Sigmoid colon (tissue), 7 donors: ENCODE results near the gene SIVA1. TPM values are rescaled to one million over a fixed set of nuclear protein-coding genes. Genes with fewer than 3 reads are reported as not detected.

ENCODE experiments used
- DNase-seq: peaks from one replicate; pipeline ENCODE4 v3.0.0-alpha.2; 2019
- H3K27ac ChIP-seq, 4 donors: fragments of 200-600 bp; sonication (generic); one replicate each; pipeline ENCODE4 v1.5.1; 2016 to 2019; ENCODE audit warnings: mild to moderate bottlenecking in 1 of 4
- H3K27me3 ChIP-seq, 3 donors: fragments of 200-600 bp; sonication (generic); one replicate each; pipeline ENCODE4 v1.5.1; 2019; ENCODE audit warnings: mild to moderate bottlenecking in 1 of 3
- H3K36me3 ChIP-seq, 4 donors: fragments of 200-600 bp; sonication (generic); one replicate each; pipeline ENCODE4 v1.5.1; 2016 to 2019
- H3K4me1 ChIP-seq, 4 donors: fragments of 200-600 bp; sonication (generic); one replicate each; pipeline ENCODE4 v1.5.1; 2017 to 2019
- H3K4me3 ChIP-seq, 4 donors: fragments of 200-600 bp; sonication (generic); one replicate each; pipeline ENCODE4 v1.5.1; 2017 to 2019; ENCODE audit warnings: mild to moderate bottlenecking in 2 of 4, moderate library complexity in 1 of 4
- H3K9me3 ChIP-seq, 4 donors: fragments of 200-600 bp in 3 of 4; sonication (generic) in 3 of 4; one replicate each; pipeline versions ENCODE4 v1.5.1 to v1.6.1; 2013 to 2019
- EP300 ChIP-seq, 4 donors: sonication (generic); formaldehyde crosslinking; IDR thresholded peaks; one replicate each; pipeline ENCODE4 v1.6.1; 2017; ENCODE audit warnings: antibody characterized with exemption in 4 of 4
- POLR2A ChIP-seq, 2 donors: fragments of 450-650 bp; IDR thresholded peaks; one replicate each; pipeline ENCODE4 v1.6.1; 2016; ENCODE audit warnings: antibody characterized with exemption in 2 of 2, mild to moderate bottlenecking in 2 of 2, moderate library complexity in 2 of 2
- POLR2AphosphoS5 ChIP-seq, 4 donors: sonication (generic); formaldehyde crosslinking; IDR thresholded peaks; one replicate each; pipeline ENCODE4 v1.6.1; 2017; ENCODE audit warnings: antibody characterized with exemption in 4 of 4
- WGBS, 2 donors: extraction: QIAGEN DNeasy Blood & Tissue Kit; methylation state at CpG; one replicate each; pipeline ENCODE4 v1.1.7; 2013; 5-methylcytosine and 5-hydroxymethylcytosine counted together
- intact Hi-C: fragments of 100-400 bp; cut with DNase I; formaldehyde crosslinking; loops from one replicate; pipeline ENCODE4 v1.15.1; 2023
- polyA plus RNA-seq, 3 donors: library from polyadenylated mRNA; stranded (reverse); fragments of 200-250 nt; gene quantifications; one replicate each; pipeline ENCODE4 v1.2.3, GENCODE V29; 2013
- total RNA-seq, 4 donors: library from RNA; depleted of rRNA; stranded (reverse); fragments of >200 nt; gene quantifications; one replicate each; pipeline ENCODE4 v1.1.0, GENCODE V29; 2016
- TF ChIP-seq, protein P1 (sequence below), 4 experiments: fragments of 450-650 bp in 3 of 4; fragments of 200-600 bp in 1 of 4; IDR thresholded peaks; one replicate each; pipeline ENCODE4 v1.5.1; 2016 to 2019; ENCODE audit warnings: antibody characterized with exemption in 4 of 4, mild to moderate bottlenecking in 3 of 4, moderate library complexity in 2 of 4
- donor health status: healthy with polysubstance abuse.
- donor health status: Bipolar disorder and iron deficiency.
- donor health status: healthy.

The SIVA1 gene
- total and polyA plus RNA-seq, 7 donors = 124 to 512 (median 235) TPM

DNA sequence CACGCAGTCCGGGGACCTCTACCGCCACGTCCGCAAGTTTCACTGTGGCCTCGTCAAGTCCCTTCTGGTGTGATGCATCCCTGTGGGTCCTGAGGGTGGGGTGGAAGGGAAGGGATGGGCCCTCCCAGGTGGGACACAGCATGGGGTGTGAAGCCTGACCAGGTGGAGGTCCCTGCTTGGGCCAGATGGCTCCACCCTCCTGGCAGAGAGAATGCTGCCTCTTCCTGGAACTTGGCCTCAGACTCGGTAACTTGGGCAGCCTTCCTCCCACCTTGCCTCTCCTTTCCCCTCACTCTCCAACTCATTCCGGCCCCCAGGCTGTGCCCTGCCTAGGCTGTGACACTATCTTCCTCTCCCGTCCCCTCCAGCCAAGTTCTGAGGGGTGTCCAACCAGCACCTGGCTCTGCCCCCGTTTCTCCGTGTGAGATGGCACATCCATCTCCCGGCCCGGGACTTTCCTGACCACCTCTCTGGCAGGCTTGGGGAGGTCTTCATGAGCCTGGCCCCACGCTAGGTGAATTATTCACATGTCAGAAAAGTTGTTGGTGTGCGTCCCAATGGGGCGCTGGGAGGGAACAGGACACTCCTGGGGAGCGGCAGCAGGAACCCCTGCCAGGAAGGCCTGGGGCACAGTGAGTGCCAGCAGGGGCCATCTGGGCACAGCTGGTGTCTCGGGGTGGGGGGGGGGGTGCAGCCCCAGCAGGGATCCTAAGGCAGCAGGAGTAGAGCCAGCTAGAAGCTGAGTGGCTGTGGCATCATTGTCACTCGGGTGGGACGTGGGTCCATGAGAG lies 49.6 kb downstream of the SIVA1 start:
- no peaks in the 10 kb centered on the region for H3K36me3 ChIP-seq
- no peak for TF ChIP-seq POLR2AphosphoS5 (IDR thresholded peaks at IDR 0.05)
- no peak for TF ChIP-seq POLR2A (IDR thresholded peaks at IDR 0.05)
- TF ChIP-seq, protein P1, sequence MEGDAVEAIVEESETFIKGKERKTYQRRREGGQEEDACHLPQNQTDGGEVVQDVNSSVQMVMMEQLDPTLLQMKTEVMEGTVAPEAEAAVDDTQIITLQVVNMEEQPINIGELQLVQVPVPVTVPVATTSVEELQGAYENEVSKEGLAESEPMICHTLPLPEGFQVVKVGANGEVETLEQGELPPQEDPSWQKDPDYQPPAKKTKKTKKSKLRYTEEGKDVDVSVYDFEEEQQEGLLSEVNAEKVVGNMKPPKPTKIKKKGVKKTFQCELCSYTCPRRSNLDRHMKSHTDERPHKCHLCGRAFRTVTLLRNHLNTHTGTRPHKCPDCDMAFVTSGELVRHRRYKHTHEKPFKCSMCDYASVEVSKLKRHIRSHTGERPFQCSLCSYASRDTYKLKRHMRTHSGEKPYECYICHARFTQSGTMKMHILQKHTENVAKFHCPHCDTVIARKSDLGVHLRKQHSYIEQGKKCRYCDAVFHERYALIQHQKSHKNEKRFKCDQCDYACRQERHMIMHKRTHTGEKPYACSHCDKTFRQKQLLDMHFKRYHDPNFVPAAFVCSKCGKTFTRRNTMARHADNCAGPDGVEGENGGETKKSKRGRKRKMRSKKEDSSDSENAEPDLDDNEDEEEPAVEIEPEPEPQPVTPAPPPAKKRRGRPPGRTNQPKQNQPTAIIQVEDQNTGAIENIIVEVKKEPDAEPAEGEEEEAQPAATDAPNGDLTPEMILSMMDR (IDR thresholded peaks at IDR 0.05) = no peak
- TF ChIP-seq EP300 (IDR thresholded peaks at IDR 0.05) = no peak
- H3K9me3 ChIP-seq = no peaks in the 10 kb centered on the region
- peaks cover 0 to 62% (median 43%) of the 10 kb centered on the region in 4 donors for H3K4me1 ChIP-seq
- no peak overlapping the region for H3K4me3 ChIP-seq
- intact Hi-C loops = no loop called here
- no peak for DNase-seq
- H3K27me3 ChIP-seq = no peaks in the 10 kb centered on the region
- 92% methylated on average over 20 of the region's 20 CpGs for WGBS, 2 donors
- peak overlapping the region in 1 of 4 donors; percentile 7 for H3K27ac ChIP-seq

DNA sequence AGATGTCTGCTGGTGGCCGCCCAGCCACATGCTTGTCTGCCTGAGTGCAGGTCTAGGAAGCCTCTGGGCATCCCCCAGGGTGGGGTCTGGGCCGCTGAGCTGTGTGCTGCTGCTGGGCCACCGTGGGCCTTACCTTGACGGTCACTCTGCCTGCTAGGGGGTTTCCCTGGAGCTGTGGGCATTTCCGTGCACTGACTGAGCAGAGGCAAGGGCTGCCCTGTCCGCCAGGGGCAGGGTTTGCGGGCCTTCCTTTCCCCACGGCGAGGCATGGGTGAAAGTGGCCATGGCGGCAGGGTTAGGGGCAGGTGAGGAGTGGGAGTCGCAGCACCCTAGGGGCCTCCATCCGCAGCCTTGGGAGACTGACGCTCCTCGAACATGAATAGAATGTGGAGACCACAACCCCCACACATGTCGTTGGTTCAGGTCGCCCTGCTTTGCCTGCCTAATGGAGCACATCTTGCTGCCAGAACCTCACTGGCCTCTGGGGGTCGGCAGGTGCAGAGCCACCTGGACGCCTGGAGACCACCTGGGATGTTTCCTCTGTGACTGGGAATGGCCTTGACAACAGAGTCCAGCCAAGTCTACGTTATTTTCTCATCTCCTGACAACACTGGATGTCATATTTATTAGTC lies 50.4 kb downstream of the SIVA1 start:
- Histone ChIP-seq H3K27me3 (no peaks in the 10 kb centered on the region), H3K27ac (peak overlapping the region in 1 of 4 donors; percentile 1), H3K4me1 (peaks cover 0 to 62% (median 43%) of the 10 kb centered on the region in 4 donors), H3K9me3 (no peaks in the 10 kb centered on the region), H3K4me3 (no peak overlapping the region), H3K36me3 (no peaks in the 10 kb centered on the region)
- no peak for DNase-seq
- 86 to 90% methylated on average over 19 of the region's 19 CpGs for WGBS, 2 donors
- TF ChIP-seq EP300 (IDR thresholded peaks at IDR 0.05) (no peak), POLR2A (IDR thresholded peaks at IDR 0.05) (no peak), POLR2AphosphoS5 (IDR thresholded peaks at IDR 0.05) (no peak)
- TF ChIP-seq, protein P1 (IDR thresholded peaks at IDR 0.05) = no peak
- intact Hi-C loops = no loop called here

- WGBS, 2 donors = 83 to 87% methylated on average over 15 of the region's 15 CpGs
- no peak overlapping the region for H3K4me3 ChIP-seq
- H3K36me3 ChIP-seq = no peaks in the 10 kb centered on the region
- TF ChIP-seq, protein P1 (IDR thresholded peaks at IDR 0.05) = no peak
- no peak for TF ChIP-seq EP300 (IDR thresholded peaks at IDR 0.05)
- TF ChIP-seq POLR2A (IDR thresholded peaks at IDR 0.05) = no peak
- TF ChIP-seq POLR2AphosphoS5 (IDR thresholded peaks at IDR 0.05) = no peak
- H3K27me3 ChIP-seq = no peaks in the 10 kb centered on the region
- H3K9me3 ChIP-seq = no peaks in the 10 kb centered on the region
- intact Hi-C loops = no loop called here
- DNase-seq = no peak
- H3K27ac ChIP-seq = no peak overlapping the region
- H3K4me1 ChIP-seq = peaks cover 0 to 62% (median 43%) of the 10 kb centered on the region in 4 donors
Observed at GRCh38 chr14:104803912-104804410, 51.0 kb downstream of the SIVA1 start.

GRCh38 chr14:104804481-104805325 lies 51.8 kb downstream of the SIVA1 start:
- intact Hi-C loops = no loop called here

More at GRCh38 chr14:104804481-104805325, 51.8 kb downstream of the SIVA1 start:
- H3K27ac ChIP-seq = no peak overlapping the region
- TF ChIP-seq EP300 (IDR thresholded peaks at IDR 0.05) (no peak), POLR2AphosphoS5 (IDR thresholded peaks at IDR 0.05) (no peak), POLR2A (IDR thresholded peaks at IDR 0.05) (no peak)
- TF ChIP-seq, protein P1 (IDR thresholded peaks at IDR 0.05) = no peak
- 88 to 89% methylated on average over 18 of the region's 18 CpGs for WGBS, 2 donors
- peaks cover 0 to 58% (median 38%) of the 10 kb centered on the region in 4 donors for H3K4me1 ChIP-seq
- H3K9me3 ChIP-seq = no peaks in the 10 kb centered on the region
- H3K4me3 ChIP-seq = no peak overlapping the region
- DNase-seq = no peak
- H3K27me3 ChIP-seq = no peaks in the 10 kb centered on the region
- no peaks in the 10 kb centered on the region for H3K36me3 ChIP-seq
